ENCODE data around the gene ALDH3A2. TPM values are rescaled to one million over a fixed set of nuclear protein-coding genes. Genes with fewer than 3 reads are reported as not detected.

ALDH3A2 gene
- polyA plus RNA-seq, 6 donors from 2014 or later = 13.5 to 28.4 (median 18.1) TPM

Other genes starting within 250 kb of the ALDH3A2 start
- not detected for gene RNF112, start 237.5 kb upstream of the ALDH3A2 start, polyA plus RNA-seq (ENCODE audit: low read depth in 6 of 6)
- gene SLC47A1, start 114.9 kb upstream of the ALDH3A2 start, polyA plus RNA-seq (ENCODE audit: low read depth in 6 of 6) = not detected
- gene SLC47A2, start 67.8 kb downstream of the ALDH3A2 start, polyA plus RNA-seq (ENCODE audit: low read depth in 6 of 6) = not detected
- gene ALDH3A1, start 99.5 kb downstream of the ALDH3A2 start, polyA plus RNA-seq (ENCODE audit: low read depth in 6 of 6) = under 1 TPM in 1 of 6 donors, not detected in 5; 0.19 TPM
- 1 to 10 TPM in 3 of 6 donors, under 1 TPM in 2, not detected in 1; 0.04 to 1.5 (median 1.1) TPM for gene ULK2, start 219.2 kb downstream of the ALDH3A2 start, polyA plus RNA-seq (ENCODE audit: low read depth in 6 of 6)